ENCODE results near the gene NKAPD1. TPM values are rescaled to one million over a fixed set of nuclear protein-coding genes. Genes with fewer than 3 reads are reported as not detected.

Gene NKAPD1
- total and polyA plus RNA-seq, 9 of the 15 experiments (the other 6 are each of a cell fraction or from before 2014, with no cell fraction given), result 14.1 to 73.5 (median 29.3) TPM

- peak; percentile 65; the same call in 1 of the 2 replicates for TF ChIP-seq ATF6 (CRISPR knock-in tag; IDR thresholded peaks at IDR 0.05)
- TF ChIP-seq JUN (IDR thresholded peaks at IDR 0.05; ENCODE audit: borderline replicate concordance, low read depth, low read length), result no peak
- TF ChIP-seq JUN (CRISPR knock-in tag; IDR thresholded peaks at IDR 0.05; ENCODE audit: borderline replicate concordance), result no peak
- TF ChIP-seq MXI1 (IDR thresholded peaks at IDR 0.05; ENCODE audit: low read depth, low read length), result no peak
- TF ChIP-seq TCFL5 (CRISPR knock-in tag; conservative IDR thresholded peaks at IDR 0.05), result no peak
- no peak for TF ChIP-seq PRDM10 (IDR thresholded peaks at IDR 0.05; ENCODE audit: partially characterized antibody)
- no peak for TF ChIP-seq ADNP (tag; IDR thresholded peaks at IDR 0.05)
- TF ChIP-seq, protein P1, sequence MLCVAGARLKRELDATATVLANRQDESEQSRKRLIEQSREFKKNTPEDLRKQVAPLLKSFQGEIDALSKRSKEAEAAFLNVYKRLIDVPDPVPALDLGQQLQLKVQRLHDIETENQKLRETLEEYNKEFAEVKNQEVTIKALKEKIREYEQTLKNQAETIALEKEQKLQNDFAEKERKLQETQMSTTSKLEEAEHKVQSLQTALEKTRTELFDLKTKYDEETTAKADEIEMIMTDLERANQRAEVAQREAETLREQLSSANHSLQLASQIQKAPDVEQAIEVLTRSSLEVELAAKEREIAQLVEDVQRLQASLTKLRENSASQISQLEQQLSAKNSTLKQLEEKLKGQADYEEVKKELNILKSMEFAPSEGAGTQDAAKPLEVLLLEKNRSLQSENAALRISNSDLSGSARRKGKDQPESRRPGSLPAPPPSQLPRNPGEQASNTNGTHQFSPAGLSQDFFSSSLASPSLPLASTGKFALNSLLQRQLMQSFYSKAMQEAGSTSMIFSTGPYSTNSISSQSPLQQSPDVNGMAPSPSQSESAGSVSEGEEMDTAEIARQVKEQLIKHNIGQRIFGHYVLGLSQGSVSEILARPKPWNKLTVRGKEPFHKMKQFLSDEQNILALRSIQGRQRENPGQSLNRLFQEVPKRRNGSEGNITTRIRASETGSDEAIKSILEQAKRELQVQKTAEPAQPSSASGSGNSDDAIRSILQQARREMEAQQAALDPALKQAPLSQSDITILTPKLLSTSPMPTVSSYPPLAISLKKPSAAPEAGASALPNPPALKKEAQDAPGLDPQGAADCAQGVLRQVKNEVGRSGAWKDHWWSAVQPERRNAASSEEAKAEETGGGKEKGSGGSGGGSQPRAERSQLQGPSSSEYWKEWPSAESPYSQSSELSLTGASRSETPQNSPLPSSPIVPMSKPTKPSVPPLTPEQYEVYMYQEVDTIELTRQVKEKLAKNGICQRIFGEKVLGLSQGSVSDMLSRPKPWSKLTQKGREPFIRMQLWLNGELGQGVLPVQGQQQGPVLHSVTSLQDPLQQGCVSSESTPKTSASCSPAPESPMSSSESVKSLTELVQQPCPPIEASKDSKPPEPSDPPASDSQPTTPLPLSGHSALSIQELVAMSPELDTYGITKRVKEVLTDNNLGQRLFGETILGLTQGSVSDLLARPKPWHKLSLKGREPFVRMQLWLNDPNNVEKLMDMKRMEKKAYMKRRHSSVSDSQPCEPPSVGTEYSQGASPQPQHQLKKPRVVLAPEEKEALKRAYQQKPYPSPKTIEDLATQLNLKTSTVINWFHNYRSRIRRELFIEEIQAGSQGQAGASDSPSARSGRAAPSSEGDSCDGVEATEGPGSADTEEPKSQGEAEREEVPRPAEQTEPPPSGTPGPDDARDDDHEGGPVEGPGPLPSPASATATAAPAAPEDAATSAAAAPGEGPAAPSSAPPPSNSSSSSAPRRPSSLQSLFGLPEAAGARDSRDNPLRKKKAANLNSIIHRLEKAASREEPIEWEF (CRISPR knock-in tag; IDR thresholded peaks at IDR 0.05), result no peak
- no peak for TF ChIP-seq STAT5A (IDR thresholded peaks at IDR 0.05; ENCODE audit: borderline replicate concordance, low read length)
- TF ChIP-seq EP400 (IDR thresholded peaks at IDR 0.05), result peak; percentile 93
- peak; percentile 99 for TF ChIP-seq ESRRA (IDR thresholded peaks at IDR 0.05; ENCODE audit: borderline replicate concordance, low read depth)
- TF ChIP-seq, protein P2, sequence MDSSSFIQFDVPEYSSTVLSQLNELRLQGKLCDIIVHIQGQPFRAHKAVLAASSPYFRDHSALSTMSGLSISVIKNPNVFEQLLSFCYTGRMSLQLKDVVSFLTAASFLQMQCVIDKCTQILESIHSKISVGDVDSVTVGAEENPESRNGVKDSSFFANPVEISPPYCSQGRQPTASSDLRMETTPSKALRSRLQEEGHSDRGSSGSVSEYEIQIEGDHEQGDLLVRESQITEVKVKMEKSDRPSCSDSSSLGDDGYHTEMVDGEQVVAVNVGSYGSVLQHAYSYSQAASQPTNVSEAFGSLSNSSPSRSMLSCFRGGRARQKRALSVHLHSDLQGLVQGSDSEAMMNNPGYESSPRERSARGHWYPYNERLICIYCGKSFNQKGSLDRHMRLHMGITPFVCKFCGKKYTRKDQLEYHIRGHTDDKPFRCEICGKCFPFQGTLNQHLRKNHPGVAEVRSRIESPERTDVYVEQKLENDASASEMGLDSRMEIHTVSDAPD (CRISPR knock-in tag; IDR thresholded peaks at IDR 0.05), result no peak
- TF ChIP-seq, protein P3, sequence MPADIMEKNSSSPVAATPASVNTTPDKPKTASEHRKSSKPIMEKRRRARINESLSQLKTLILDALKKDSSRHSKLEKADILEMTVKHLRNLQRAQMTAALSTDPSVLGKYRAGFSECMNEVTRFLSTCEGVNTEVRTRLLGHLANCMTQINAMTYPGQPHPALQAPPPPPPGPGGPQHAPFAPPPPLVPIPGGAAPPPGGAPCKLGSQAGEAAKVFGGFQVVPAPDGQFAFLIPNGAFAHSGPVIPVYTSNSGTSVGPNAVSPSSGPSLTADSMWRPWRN (IDR thresholded peaks at IDR 0.05; ENCODE audit: low read depth), result no peak
Measured at GRCh38 chr11:112086422-112087191, 12.5 kb downstream of the NKAPD1 start, which contains the start of the genes SDHD and TIMM8B (continued).
